Measurements from ENCODE around the gene PTK6.

DNA sequence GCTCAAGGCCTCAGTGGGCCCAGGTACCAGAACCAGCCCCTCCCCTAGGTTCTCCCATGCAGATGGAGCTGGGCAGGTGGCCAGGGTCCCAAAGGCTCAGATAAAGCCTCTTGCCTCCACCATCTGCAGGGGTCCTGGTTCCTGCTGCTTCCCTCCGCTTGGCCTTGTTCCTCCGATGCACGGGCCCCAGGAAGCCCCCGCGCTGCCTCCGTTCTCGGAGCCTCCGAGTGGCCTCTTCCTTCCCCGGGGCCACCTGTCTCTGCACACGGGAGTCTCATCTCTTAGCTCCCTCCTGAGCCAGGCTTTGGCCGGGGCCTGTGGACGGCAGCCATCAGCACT lies 1.9 kb upstream of the PTK6 start:
- TF ChIP-seq, protein P1, sequence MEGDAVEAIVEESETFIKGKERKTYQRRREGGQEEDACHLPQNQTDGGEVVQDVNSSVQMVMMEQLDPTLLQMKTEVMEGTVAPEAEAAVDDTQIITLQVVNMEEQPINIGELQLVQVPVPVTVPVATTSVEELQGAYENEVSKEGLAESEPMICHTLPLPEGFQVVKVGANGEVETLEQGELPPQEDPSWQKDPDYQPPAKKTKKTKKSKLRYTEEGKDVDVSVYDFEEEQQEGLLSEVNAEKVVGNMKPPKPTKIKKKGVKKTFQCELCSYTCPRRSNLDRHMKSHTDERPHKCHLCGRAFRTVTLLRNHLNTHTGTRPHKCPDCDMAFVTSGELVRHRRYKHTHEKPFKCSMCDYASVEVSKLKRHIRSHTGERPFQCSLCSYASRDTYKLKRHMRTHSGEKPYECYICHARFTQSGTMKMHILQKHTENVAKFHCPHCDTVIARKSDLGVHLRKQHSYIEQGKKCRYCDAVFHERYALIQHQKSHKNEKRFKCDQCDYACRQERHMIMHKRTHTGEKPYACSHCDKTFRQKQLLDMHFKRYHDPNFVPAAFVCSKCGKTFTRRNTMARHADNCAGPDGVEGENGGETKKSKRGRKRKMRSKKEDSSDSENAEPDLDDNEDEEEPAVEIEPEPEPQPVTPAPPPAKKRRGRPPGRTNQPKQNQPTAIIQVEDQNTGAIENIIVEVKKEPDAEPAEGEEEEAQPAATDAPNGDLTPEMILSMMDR (IDR thresholded peaks at IDR 0.05; ENCODE audit: poor library complexity): no peak
- no peak for TF ChIP-seq EZH2phosphoT487 (IDR thresholded peaks at IDR 0.05; ENCODE audit: low read depth, severe bottlenecking, unreplicated experiment)

Measured in hepatocyte (in vitro differentiated cells).